MM.1S (cell line): ENCODE results near the gene LYZL1.

Source experiments
- DNase-seq: peaks from one replicate; pipeline ENCODE4 v3.0.0-alpha.2; 2015
- H2AFZ ChIP-seq: fragments of 300-600 bp; sonication (generic); 2 replicates; pipeline ENCODE4 v1.6.0; 2016; ENCODE audit warnings: antibody characterized with exemption, low read length
- H3F3A ChIP-seq: fragments of 300-600 bp; sonication (generic); 2 replicates; pipeline ENCODE4 v1.6.1; 2016; ENCODE audit warnings: mild to moderate bottlenecking, antibody characterized with exemption, low read length, moderate library complexity, mixed read lengths; ENCODE audit not compliant: insufficient read depth
- H3K27ac ChIP-seq: fragments of 300-600 bp; sonication (generic); 2 replicates; pipeline ENCODE4 v1.5.1; 2016; ENCODE audit warnings: mild to moderate bottlenecking, low read length
- H3K27me3 ChIP-seq: fragments of 300-600 bp; sonication (generic); replicated peaks from 2 replicates; pipeline ENCODE4 v1.6.0; 2016; ENCODE audit warnings: low read length; ENCODE audit not compliant: insufficient read depth
- H3K36me3 ChIP-seq: fragments of 300-600 bp; sonication (generic); replicated peaks from 2 replicates; pipeline ENCODE4 v1.6.1; 2016; ENCODE audit warnings: mild to moderate bottlenecking, low read length, mixed read lengths; ENCODE audit not compliant: insufficient read depth
- H3K4me1 ChIP-seq: fragments of 300-600 bp; sonication (generic); 2 replicates; pipeline ENCODE4 v1.6.1; 2016; ENCODE audit warnings: low read length, mixed read lengths
- H3K4me2 ChIP-seq: fragments of 300-600 bp; sonication (generic); 2 replicates; pipeline ENCODE4 v1.6.0; 2016; ENCODE audit warnings: low read depth, low read length
- H3K4me3 ChIP-seq: fragments of 300-600 bp; sonication (generic); 2 replicates; pipeline ENCODE4 v1.5.1; 2016; ENCODE audit warnings: low read length, mixed read lengths
- H3K79me2 ChIP-seq: fragments of 300-600 bp; sonication (generic); 2 replicates; pipeline ENCODE4 v1.6.1; 2016; ENCODE audit warnings: mixed run types, low read length, mixed read lengths
- H3K9ac ChIP-seq: fragments of 300-600 bp; sonication (generic); 2 replicates; pipeline ENCODE4 v1.6.1; 2016; ENCODE audit warnings: low read length, mixed read lengths
- H3K9me2 ChIP-seq: fragments of 300-600 bp; sonication (generic); replicated peaks from 2 replicates; pipeline ENCODE4 v1.6.1; 2016; ENCODE audit warnings: mild to moderate bottlenecking, low read length, mixed read lengths; ENCODE audit not compliant: insufficient read depth
- H3K9me3 ChIP-seq: fragments of 300-600 bp; sonication (generic); replicated peaks from 2 replicates; pipeline ENCODE4 v1.6.1; 2016; ENCODE audit warnings: mild to moderate bottlenecking, low read length, mixed read lengths; ENCODE audit not compliant: insufficient read depth
- H4K20me1 ChIP-seq: fragments of 300-600 bp; sonication (generic); 2 replicates; pipeline ENCODE4 v1.6.1; 2016; ENCODE audit warnings: mild to moderate bottlenecking, low read length, moderate library complexity, mixed read lengths; ENCODE audit not compliant: insufficient read depth
- EZH2 ChIP-seq: fragments of 300-600 bp; sonication (generic); optimal IDR thresholded peaks from 2 replicates; pipeline ENCODE3; 2017; ENCODE audit warnings: low read depth, mild to moderate bottlenecking, antibody characterized with exemption, low read length, mixed read lengths
- EZH2phosphoT487 ChIP-seq: fragments of 300-600 bp; sonication (generic); IDR thresholded peaks from 2 replicates; pipeline ENCODE4 v1.6.1; 2018; ENCODE audit warnings: antibody characterized with exemption, low read length
- TF ChIP-seq, protein P1 (sequence below): fragments of 300-600 bp; sonication (generic); IDR thresholded peaks from 2 replicates; pipeline ENCODE4 v1.5.1; 2016; ENCODE audit warnings: antibody characterized with exemption, low read length, mixed read lengths

Gene LYZL1

GRCh38 chr10:29344073-29344820, 55.4 kb downstream of the LYZL1 start:
- H3K9ac ChIP-seq: no peak overlapping the region
- DNase-seq: no peak
- H3K36me3 ChIP-seq: no peaks in the 10 kb centered on the region
- no peaks in the 10 kb centered on the region for H3K4me1 ChIP-seq
- H3K79me2 ChIP-seq: no peaks in the 10 kb centered on the region
- H3K27me3 ChIP-seq: no peaks in the 10 kb centered on the region
- H3K4me2 ChIP-seq: no peak overlapping the region
- no peak overlapping the region for H2AFZ ChIP-seq
- H4K20me1 ChIP-seq: no peaks in the 10 kb centered on the region
- no peak overlapping the region for H3K27ac ChIP-seq
- no peaks in the 10 kb centered on the region for H3K9me2 ChIP-seq
- H3K9me3 ChIP-seq: no peaks in the 10 kb centered on the region
- no peak overlapping the region for H3K4me3 ChIP-seq
- TF ChIP-seq, protein P1, sequence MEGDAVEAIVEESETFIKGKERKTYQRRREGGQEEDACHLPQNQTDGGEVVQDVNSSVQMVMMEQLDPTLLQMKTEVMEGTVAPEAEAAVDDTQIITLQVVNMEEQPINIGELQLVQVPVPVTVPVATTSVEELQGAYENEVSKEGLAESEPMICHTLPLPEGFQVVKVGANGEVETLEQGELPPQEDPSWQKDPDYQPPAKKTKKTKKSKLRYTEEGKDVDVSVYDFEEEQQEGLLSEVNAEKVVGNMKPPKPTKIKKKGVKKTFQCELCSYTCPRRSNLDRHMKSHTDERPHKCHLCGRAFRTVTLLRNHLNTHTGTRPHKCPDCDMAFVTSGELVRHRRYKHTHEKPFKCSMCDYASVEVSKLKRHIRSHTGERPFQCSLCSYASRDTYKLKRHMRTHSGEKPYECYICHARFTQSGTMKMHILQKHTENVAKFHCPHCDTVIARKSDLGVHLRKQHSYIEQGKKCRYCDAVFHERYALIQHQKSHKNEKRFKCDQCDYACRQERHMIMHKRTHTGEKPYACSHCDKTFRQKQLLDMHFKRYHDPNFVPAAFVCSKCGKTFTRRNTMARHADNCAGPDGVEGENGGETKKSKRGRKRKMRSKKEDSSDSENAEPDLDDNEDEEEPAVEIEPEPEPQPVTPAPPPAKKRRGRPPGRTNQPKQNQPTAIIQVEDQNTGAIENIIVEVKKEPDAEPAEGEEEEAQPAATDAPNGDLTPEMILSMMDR: no peak
- TF ChIP-seq EZH2phosphoT487: no peak
- H3F3A ChIP-seq: no peaks in the 10 kb centered on the region

GRCh38 chr10:29345144-29345909, 56.5 kb downstream of the LYZL1 start:
- TF ChIP-seq EZH2phosphoT487 (no peak), EZH2 (no peak)
- TF ChIP-seq, protein P1: no peak
- no peaks in the 10 kb centered on the region for H3K36me3 ChIP-seq
- no peaks in the 10 kb centered on the region for H3K27me3 ChIP-seq
- H3K4me2 ChIP-seq: no peak overlapping the region
- no peaks in the 10 kb centered on the region for H3F3A ChIP-seq
- no peak overlapping the region for H3K27ac ChIP-seq
- H4K20me1 ChIP-seq: no peaks in the 10 kb centered on the region
- DNase-seq: no peak
- H2AFZ ChIP-seq: no peak overlapping the region
- H3K9me2 ChIP-seq: no peaks in the 10 kb centered on the region
- no peaks in the 10 kb centered on the region for H3K79me2 ChIP-seq
- no peak overlapping the region for H3K9ac ChIP-seq
- H3K9me3 ChIP-seq: no peaks in the 10 kb centered on the region
- no peaks in the 10 kb centered on the region for H3K4me1 ChIP-seq
- no peak overlapping the region for H3K4me3 ChIP-seq

GRCh38 chr10:29345910-29346209, 57.0 kb downstream of the LYZL1 start:
- Histone ChIP-seq H3K9me3 (no peaks in the 10 kb centered on the region), H3F3A (no peaks in the 10 kb centered on the region), H3K9ac (no peak overlapping the region), H3K4me3 (no peak overlapping the region), H2AFZ (no peak overlapping the region), H3K79me2 (no peaks in the 10 kb centered on the region), H3K27ac (no peak overlapping the region), H4K20me1 (no peaks in the 10 kb centered on the region), H3K9me2 (no peaks in the 10 kb centered on the region), H3K27me3 (no peaks in the 10 kb centered on the region), H3K4me2 (no peak overlapping the region), H3K4me1 (no peaks in the 10 kb centered on the region), H3K36me3 (no peaks in the 10 kb centered on the region)
- TF ChIP-seq, protein P1: no peak
- TF ChIP-seq EZH2phosphoT487 (no peak), EZH2 (no peak)
- DNase-seq: no peak
